ENCODE data around the gene TMSB15B.
"Not testable (repeated sequence)": the region's sequence is repeated elsewhere in the genome, so short reads cannot be mapped to it uniquely, and the experiment has no call there.

TMSB15B gene

DNA sequence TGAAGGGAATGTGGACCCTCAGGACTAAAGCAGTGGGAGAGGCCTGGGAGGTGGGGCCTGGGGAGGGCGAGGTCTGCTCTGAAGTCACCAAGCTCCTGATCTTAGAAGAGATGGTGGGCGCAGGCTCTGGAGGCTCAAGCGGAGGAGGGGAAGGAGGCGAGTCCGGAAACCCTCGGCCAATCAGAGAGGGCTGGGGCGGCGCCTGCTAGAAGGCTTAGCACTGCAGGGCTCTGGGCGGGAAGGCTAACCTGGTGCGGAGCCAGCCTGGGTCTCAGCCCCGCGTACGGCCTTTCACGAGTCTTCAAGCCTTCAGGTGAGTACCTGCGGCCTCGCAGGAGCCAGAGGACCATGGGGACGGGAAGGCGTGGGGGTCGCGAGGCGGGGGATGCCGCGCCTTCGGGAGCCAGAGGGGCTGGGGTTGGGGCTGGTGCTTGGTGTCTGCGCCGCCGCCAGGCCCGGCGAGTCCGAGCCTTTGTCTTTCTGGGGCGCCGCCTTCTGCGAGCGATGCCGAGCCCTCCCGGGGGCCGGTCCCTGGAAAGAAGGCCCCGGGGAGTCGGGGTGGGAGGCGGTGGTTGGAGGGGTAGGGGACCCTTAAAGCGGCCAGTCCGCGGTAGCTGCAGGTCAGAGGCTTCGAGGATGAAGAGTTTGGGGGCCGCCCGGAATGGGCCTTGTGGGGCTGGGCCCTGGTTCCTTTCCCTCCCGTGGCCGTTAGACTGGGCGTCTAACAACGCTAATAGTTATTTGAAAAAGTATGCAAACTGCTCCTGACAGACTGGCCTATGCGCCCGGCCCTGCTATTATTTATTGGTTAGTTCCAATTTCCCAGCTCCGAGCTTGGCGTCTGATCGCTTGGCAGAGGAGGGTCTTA, at the start of gene TMSB15B:
Gene TMSB15B (plus strand): TSS at position 217 of the 868 bp plus-strand sequence.
- DNase-seq (ENCODE audit: low read depth, low spot score): not testable (repeated sequence)

GRCh38 chrX:103913356-103914020, 48.9 kb upstream of the TMSB15B start:
- DNase-seq (ENCODE audit: low read depth, low spot score): no peak

DNA sequence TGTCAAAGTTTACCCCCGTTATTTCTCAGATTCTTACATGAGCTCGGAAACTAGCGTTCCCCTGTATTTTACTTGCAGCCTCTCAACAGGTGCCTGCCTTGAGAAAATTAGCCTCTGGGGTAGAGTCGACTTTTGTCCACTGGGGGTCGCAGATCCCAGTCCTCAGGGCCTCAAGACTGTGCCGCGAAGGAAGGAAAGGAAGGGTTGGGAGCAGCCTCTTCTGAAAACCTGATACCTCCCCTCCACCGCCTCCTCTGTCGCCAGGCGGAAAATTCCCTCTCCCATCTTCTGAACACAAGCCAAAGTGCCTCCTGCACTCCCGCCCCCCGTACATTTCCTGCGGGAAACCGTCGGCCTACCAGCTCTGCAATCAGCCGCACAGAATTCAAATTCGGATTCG, 44.4 kb upstream of the TMSB15B start:
- DNase-seq (ENCODE audit: low read depth, low spot score): peak; percentile 24

GRCh38 chrX:103918571-103919269, 43.7 kb upstream of the TMSB15B start:
- DNase-seq (ENCODE audit: low read depth, low spot score): no peak

DNA sequence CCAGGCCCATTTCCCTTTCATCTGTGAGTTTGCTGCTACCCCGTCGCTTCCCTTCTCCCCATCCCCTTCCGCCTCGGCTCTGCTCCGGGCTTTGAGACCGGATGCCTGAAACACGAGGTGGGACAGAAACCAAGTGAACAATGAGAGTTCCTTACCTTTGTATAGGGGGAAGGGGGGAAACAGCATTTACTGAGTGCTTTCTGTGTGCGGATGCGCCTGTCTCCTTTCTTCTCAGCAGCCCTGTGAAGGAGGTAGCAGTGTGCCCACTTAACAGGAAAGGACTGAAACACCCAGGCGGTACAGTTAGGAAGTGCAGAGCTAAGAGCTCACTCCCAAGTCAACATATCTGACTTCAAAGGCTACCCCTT, 43.2 kb upstream of the TMSB15B start:
- DNase-seq (ENCODE audit: low read depth, low spot score): peak; percentile 17

- not testable (repeated sequence) for DNase-seq (ENCODE audit: low read depth, low spot score)
These were observed 41.9 kb upstream of the TMSB15B start for GRCh38 chrX:103920515-103920914.

- no peak for DNase-seq (ENCODE audit: low read depth, low spot score)
These were observed 35.4 kb upstream of the TMSB15B start for GRCh38 chrX:103927030-103927429.

DNA sequence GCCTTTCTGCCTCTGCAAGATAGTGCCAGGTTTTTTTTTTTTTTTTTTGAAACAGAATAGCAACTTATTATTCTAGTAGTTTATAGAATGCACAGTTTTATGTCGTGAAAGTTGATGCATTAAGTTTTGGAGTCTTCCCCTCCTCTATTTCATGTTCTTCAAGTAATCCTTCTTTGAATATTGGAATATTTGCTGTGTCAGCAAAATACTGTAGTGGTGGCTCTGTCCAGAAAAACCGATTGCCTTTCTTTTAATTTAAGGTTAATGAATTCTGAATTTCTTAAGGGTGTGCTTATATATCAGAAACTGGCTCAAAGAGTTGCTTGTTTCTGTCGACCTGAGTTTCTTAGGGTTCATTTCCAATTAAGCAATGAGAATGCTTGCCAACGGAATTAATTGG, 34.8 kb upstream of the TMSB15B start:
- DNase-seq (ENCODE audit: low read depth, low spot score): no peak

GRCh38 chrX:103932133-103932532, 30.3 kb upstream of the TMSB15B start:
- DNase-seq (ENCODE audit: low read depth, low spot score): no peak

DNA sequence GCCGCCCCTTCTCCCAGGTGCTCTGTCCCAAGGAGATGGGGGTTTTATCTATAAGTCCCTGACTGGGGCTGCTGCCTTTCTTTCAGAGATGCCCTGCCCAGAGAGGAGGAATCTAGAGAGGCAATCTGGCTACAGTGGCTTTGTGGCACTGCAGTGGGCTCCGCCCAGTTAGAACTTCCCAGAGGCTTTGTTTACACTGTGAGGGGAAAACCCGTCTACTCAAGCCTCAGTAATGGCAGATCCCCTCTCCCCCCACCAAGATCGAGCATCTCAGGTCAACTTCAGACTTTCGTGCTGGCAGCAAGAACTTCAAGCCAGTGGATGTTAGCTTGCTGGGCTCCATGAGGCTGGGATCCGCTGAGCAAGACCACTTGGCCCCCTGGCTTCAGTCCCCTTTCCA, 22.2 kb upstream of the TMSB15B start:
- not testable (repeated sequence) for DNase-seq (ENCODE audit: low read depth, low spot score)

DNA sequence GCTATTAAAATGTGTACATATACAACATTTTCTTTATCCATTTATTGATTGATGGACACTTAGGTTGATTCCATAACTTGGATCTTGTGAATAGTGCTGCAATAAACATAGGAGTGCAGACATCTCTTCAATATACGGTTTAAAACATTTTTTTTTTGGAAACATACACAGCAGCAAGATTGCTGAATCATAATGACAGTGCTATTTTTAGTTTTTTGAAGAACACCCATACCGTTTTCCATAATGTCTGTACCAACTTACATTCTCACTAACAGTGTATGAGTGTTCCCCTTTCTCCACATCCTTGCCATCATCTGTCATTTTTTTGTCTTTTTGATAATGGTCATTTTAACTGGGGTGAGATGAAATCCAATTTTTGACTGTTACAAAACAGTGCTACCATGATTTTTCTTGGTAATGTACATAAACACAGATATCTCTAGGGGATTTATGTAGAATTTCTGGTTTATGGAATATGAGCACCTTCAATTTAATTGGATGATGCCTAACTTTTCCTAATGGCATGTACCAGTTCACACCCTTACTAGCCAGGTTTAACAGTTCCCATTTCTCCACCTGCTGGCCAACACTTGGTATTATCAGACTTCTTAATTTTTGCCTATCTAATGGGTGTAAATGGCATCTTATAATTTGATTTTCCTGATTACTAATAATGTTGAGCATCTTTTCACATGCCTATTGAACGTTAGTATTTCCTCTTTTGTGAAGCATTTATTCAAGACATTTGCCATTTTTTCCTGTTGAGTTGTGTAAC, 21.0 kb upstream of the TMSB15B start:
- no peak for DNase-seq (ENCODE audit: low read depth, low spot score)

DNA sequence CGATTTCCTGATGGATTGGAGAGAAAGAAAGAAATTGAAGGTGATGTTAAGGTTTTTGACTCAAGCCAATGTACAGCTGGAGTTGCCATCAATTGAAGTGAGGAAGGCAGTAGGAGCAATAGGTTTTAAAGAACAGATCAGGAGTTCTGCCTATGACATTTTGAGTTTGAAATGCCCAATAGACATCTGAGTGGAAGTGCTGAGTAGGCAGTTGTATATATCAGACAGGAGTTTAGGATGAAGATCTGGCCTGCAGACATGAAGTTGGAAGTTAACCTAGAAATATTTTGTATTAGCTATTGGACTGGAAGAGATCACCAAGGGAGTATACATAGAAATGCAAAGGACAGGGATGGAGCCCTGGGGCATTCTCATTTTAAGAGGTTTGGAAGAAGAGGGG, 12.9 kb upstream of the TMSB15B start:
- DNase-seq (ENCODE audit: low read depth, low spot score): no peak

GRCh38 chrX:103953353-103953752, 9.1 kb upstream of the TMSB15B start:
- DNase-seq (ENCODE audit: low read depth, low spot score): no peak

GRCh38 chrX:103954259-103954658, 8.2 kb upstream of the TMSB15B start:
- no peak for DNase-seq (ENCODE audit: low read depth, low spot score)

- DNase-seq (ENCODE audit: low read depth, low spot score): not testable (repeated sequence)
These were observed 1.8 kb upstream of the TMSB15B start for GRCh38 chrX:103960599-103960998.

- DNase-seq (ENCODE audit: low read depth, low spot score): not testable (repeated sequence)
These were observed 21.1 kb downstream of the TMSB15B start for GRCh38 chrX:103983508-103983907.

DNA sequence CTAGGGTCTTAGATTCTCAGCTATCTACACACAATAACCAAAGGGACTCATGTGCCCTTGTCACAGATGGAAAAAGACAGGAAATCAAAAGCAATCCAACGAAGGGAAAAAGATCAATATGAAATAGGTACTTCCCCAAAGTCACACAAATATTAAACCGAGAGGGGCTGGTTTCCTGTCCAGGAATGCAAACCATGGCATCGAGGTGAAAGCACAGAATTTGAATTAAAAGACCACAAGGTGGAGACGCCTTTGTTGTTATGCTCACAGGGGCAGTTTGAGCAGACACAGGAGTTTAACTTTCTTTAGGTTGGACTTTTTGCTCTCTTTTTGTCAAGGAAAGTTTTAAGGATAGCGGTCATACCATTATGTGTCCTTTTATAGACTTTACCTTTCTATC, 36.8 kb downstream of the TMSB15B start:
- no peak for DNase-seq (ENCODE audit: low read depth, low spot score)

DNA sequence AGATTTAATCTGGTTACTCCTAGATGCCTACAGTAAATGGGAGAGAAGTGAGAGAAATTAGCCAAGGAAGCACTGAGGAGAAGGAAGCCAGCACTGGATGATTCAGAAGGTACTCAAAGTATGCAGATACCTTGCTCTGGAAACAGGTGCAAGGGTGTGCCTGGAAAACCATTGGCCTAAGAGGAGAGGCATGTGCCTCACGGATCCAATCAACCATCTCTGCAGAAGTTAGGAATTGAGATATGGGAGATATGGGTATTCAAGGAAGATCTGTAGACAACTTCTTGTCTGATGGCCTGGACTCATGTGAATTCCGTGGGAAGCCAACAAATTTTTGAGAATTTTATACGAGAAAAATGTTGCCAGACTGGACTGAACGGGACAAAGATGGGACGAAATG, 46.4 kb downstream of the TMSB15B start:
- no peak for DNase-seq (ENCODE audit: low read depth, low spot score)

DNA sequence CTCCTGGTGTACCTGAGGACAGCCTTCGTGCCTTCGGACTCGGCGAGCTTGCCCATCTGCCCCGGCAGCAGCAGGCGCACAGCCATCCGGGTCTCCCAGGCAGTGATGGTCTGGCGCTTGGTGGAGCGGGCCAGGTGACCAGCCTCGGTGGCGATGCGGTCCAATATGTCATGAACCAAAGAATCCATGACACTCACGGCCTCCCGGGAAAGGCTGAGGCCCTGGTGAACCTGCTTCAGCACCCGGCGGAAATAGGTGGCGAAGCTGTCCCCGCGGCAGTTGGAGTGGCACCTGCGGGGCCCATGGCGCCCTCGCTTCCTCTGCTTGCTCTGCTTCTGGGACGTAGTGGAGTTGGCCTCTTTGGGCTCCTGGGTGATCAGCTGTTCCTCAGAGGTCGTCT, 50.7 kb downstream of the TMSB15B start:
- no peak for DNase-seq (ENCODE audit: low read depth, low spot score)

DNA sequence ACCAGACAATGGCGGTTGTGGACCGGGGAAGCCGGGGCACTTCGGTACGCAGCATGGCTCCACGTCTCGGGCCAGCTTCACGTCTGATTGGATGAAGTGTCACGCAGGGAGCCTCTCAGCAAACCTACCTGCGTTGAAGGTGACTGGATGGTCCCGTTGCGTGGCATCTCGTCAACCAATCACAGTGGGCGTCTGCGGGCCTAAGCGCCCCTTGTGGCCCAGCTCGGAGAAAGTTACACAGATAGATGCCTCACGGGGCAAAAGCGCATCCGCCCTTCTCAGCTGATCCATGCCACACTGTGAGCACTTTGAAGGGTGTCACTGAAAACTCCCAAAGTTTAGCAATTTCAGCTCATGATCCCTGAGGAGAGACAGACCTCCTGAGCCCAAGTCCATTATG, 51.2 kb downstream of the TMSB15B start, which contains the start of gene H2BW1:
Gene H2BW1 (minus strand): TSS at position 103 of the 400 bp plus-strand sequence. CDS start 132 bp downstream, outside the sequence.
- DNase-seq (ENCODE audit: low read depth, low spot score): no peak

DNA sequence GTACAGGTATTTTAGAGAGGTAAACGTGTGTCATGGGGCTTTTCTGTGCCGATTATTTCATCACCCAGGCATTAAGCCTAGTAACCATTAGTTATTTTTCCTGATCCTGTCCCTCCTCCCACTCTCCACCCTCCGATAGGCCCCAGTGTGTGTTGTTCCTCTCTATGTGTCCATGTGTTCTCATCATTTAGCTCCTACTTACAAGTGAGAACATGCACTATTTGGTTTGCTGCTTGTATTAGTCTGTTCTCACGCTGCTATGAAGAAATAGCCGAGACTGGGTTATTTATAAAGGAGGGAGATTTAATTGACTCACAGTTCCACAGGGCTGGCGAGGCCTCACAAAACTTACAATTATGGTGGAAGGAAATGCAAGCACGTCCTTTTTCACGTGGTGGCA, 53.1 kb downstream of the TMSB15B start:
- not testable (repeated sequence) for DNase-seq (ENCODE audit: low read depth, low spot score)
